SK-N-SH treated with all-trans-retinoic acid at 6 μM for 48 hours (cell line): ENCODE results near the gene PABPN1L.

Experiments used
- ATAC-seq: fragments of 200-7000 bp; cut with Tn5 transposase; 3 replicates; pipeline ENCODE4 v1.9.1; 2020; ENCODE audit warnings: mild to moderate bottlenecking, moderate library complexity
- ARNTL ChIP-seq: fragments of 450-650 bp; formaldehyde crosslinking; IDR thresholded peaks from 2 replicates; pipeline ENCODE4 v1.5.0; 2020; ENCODE audit warnings: low read depth, mild to moderate bottlenecking, moderate library complexity, borderline replicate concordance
- BACH2 ChIP-seq: fragments of 250-450 bp; sonication (Bioruptor Pico); IDR thresholded peaks from 2 replicates; pipeline ENCODE4 v1.9.0; 2021; ENCODE audit warnings: mild to moderate bottlenecking, borderline replicate concordance
- ESRRG ChIP-seq: fragments of 250-450 bp; sonication (Bioruptor Pico); IDR thresholded peaks from 2 replicates; pipeline ENCODE4 v1.6.1; 2021; ENCODE audit warnings: mild to moderate bottlenecking
- GLIS3 ChIP-seq: fragments of 250-450 bp; sonication (Bioruptor Pico); IDR thresholded peaks from 2 replicates; pipeline ENCODE4 v1.5.0; 2020; ENCODE audit warnings: mild to moderate bottlenecking, moderate library complexity
- ISL1 ChIP-seq: fragments of 250-450 bp; sonication (Bioruptor Pico); IDR thresholded peaks from 2 replicates; pipeline ENCODE4 v2.1.2; 2022; ENCODE audit warnings: mild to moderate bottlenecking, moderate library complexity
- RARB ChIP-seq: fragments of 250-450 bp; sonication (Bioruptor Pico); IDR thresholded peaks from 2 replicates; pipeline ENCODE4 v1.8.0; 2021; ENCODE audit warnings: mild to moderate bottlenecking, moderate library complexity
- SNAI2 ChIP-seq: fragments of 250-450 bp; sonication (Bioruptor Pico); IDR thresholded peaks from 2 replicates; pipeline ENCODE4 v1.5.0; 2020; ENCODE audit warnings: mild to moderate bottlenecking, moderate library complexity
- TCF4 ChIP-seq: fragments of 250-450 bp; sonication (Bioruptor Pico); IDR thresholded peaks from 2 replicates; pipeline ENCODE4 v1.8.0; 2021; ENCODE audit warnings: mild to moderate bottlenecking, moderate library complexity, borderline replicate concordance
- TOX ChIP-seq: fragments of 250-450 bp; sonication (Bioruptor Pico); IDR thresholded peaks from 2 replicates; pipeline ENCODE4 v1.8.0; 2021; ENCODE audit warnings: mild to moderate bottlenecking, moderate library complexity, borderline replicate concordance
- ZC3H10 ChIP-seq: fragments of 250-450 bp; sonication (Bioruptor Pico); IDR thresholded peaks from 2 replicates; pipeline ENCODE4 v1.5.1; 2021; ENCODE audit warnings: mild to moderate bottlenecking, moderate library complexity
- ZNF565 ChIP-seq: fragments of 450-650 bp; formaldehyde crosslinking; conservative IDR thresholded peaks from 2 replicates; pipeline ENCODE4 v1.5.0; 2020; ENCODE audit warnings: low read depth, mild to moderate bottlenecking, moderate library complexity
- ZNF70 ChIP-seq: fragments of 450-650 bp; formaldehyde crosslinking; IDR thresholded peaks from 2 replicates; pipeline ENCODE4 v1.5.0; 2020; ENCODE audit warnings: mild to moderate bottlenecking, moderate library complexity
- ZNF8 ChIP-seq: fragments of 450-650 bp; formaldehyde crosslinking; IDR thresholded peaks from 2 replicates; pipeline ENCODE4 v1.5.0; 2020; ENCODE audit warnings: mild to moderate bottlenecking, moderate library complexity
- TF ChIP-seq, protein P1 (sequence below): fragments of 250-450 bp; sonication (Bioruptor Pico); IDR thresholded peaks from 2 replicates; pipeline ENCODE4 v1.8.0; 2021; ENCODE audit warnings: low read depth, mild to moderate bottlenecking, moderate library complexity, borderline replicate concordance
- TF ChIP-seq, protein P2 (sequence below): fragments of 250-450 bp; sonication (Bioruptor Pico); IDR thresholded peaks from 2 replicates; pipeline ENCODE4 v1.5.1; 2021; ENCODE audit warnings: mild to moderate bottlenecking, moderate library complexity
- TF ChIP-seq, protein P3 (sequence below): fragments of 250-450 bp; sonication (Bioruptor Pico); IDR thresholded peaks from 2 replicates; pipeline ENCODE4 v1.8.0; 2020; ENCODE audit warnings: mild to moderate bottlenecking, moderate library complexity, borderline replicate concordance
- TF ChIP-seq, protein P4 (sequence below): fragments of 250-450 bp; sonication (Bioruptor Pico); IDR thresholded peaks from 2 replicates; pipeline ENCODE4 v1.5.0; 2020; ENCODE audit warnings: mild to moderate bottlenecking, moderate library complexity
- TF ChIP-seq, protein P5 (sequence below): fragments of 250-450 bp; sonication (Bioruptor Pico); IDR thresholded peaks from 2 replicates; pipeline ENCODE4 v1.5.1; 2020; ENCODE audit warnings: low read depth, mild to moderate bottlenecking, moderate library complexity

PABPN1L gene

DNA sequence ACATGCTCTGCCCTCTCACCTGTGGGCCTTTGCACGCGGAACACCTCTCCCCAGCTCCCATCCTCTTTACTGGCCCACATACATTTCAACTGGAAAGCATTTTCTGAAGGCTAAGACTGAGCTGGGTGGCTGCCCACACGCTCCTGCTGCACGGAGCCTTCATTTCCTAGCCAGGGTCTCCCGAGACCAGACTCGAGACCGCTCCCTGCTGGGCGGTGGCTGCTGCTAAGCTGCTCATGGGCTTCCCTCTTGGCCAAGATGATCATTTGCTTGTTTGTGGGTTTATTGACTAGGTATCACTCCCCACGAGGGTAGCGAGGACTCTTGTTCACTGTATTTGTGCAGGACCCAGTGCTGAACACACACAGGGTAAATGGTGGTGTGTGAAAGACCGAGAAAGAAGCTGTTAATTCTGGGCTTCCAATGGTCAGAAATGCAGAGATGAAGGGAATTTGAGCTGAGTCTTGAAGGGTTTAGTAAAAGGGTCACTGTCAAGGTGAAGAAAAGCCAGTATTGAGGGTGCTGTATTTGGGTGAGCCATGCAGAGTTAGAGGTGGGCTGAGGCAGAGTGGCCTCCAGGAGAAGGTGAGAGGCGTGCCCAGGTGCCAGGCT is 8.6 kb downstream of the PABPN1L start:
- TF ChIP-seq ZNF8 (CRISPR knock-in tag) (no peak), TCF4 (CRISPR knock-in tag) (no peak), ARNTL (CRISPR knock-in tag) (no peak), BACH2 (CRISPR knock-in tag) (no peak)
- ATAC-seq, result peak; percentile 89

DNA sequence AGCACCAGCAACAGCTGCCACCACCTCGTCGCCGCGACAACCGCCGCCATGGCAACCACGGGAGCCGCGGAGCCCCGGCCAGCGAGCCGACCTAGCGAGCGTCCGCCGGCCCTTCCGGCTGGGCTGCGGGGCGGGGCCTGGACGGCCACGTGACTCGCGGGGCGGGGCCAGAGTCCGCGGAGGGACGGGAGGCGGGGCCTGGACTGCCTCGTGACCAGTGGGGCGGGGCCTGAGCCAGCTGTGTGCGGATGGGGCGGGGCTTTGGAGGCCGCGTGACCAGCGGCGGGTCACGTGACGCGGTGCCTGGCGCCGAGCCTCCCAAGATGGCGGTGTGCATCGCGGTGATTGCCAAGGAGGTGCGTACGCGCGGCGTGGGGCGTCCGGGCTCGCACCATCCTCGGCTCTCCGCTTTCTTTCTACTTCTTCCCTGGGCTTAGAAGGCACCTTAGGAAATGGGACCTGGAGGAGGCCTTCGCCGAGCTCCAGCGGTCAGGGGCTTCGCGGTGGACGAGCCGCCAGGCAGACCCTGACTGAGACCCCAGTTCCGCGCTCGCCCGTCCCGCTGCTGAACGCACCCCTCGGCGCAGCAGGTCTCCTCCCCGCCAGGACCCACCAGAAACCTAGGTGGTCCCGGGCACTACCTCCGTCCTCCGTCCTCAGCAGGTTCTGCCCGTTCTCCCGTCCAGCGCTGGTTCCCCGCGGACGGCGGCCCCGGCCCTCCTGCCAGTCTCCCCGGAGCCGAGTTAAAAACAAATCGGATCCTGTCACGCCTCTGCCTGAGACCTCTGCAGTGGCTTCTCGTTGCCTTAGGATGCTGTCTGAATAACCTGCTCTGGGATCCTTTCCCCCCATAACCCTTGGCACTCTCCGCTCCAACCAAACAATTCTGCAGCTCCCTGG is 9.4 kb downstream of the PABPN1L start, which contains the start of the genes GALNS and TRAPPC2L:
TSS of gene GALNS (minus strand) at position 120 of the 900 bp plus-strand sequence. CDS start at position 50, 70 bp downstream.
TSS of gene TRAPPC2L (plus strand) at position 300 of the 900 bp plus-strand sequence. CDS start at position 324, 24 bp downstream.
- peak; percentile 87 for ATAC-seq
- TF ChIP-seq ARNTL (CRISPR knock-in tag) (peak; percentile 78; the same call in 1 of the 2 replicates), GLIS3 (CRISPR knock-in tag) (0 out of 2 replicates have a peak, but pooled peaks have one; percentile 54), ZNF70 (CRISPR knock-in tag) (no peak)
- TF ChIP-seq, protein P1, sequence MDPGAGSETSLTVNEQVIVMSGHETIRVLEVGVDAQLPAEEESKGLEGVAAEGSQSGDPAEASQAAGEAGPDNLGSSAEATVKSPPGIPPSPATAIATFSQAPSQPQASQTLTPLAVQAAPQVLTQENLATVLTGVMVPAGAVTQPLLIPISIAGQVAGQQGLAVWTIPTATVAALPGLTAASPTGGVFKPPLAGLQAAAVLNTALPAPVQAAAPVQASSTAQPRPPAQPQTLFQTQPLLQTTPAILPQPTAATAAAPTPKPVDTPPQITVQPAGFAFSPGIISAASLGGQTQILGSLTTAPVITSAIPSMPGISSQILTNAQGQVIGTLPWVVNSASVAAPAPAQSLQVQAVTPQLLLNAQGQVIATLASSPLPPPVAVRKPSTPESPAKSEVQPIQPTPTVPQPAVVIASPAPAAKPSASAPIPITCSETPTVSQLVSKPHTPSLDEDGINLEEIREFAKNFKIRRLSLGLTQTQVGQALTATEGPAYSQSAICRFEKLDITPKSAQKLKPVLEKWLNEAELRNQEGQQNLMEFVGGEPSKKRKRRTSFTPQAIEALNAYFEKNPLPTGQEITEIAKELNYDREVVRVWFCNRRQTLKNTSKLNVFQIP (CRISPR knock-in tag), result no peak

DNA sequence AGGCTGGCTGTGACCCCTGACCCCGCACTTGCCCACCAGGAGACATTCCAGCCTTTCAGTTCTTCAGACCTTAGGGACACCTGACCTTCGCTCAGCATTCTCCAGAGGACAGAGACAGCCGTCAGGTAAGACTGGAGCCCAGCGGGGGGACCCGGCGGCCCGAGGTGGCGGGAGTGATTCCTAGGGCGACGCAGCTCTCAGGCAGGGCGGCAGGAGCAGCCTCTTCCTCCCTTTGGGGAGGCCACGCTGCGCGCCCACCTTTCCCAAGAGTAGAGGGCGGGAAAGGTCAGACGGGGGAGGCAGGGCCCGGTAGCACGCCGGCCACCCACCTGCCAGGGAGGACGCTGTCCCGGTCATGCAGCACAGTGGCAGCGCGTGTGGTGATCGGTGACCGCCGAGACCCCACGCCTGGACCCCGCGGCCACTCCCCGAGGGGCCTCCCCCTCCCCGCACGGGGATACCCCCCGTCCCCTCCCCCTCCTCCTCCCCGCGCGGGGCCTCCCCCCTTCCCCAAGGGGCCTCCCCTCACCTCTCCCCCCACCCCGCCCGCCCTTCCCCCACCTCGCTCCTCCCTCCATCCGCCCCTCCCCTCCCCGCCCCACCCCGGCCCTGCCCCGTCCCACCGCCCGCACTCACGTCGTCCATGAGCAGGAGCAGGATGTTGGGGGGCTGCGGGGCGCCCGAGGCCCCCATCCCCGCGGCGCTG is 10.2 kb downstream of the PABPN1L start:
- no peak for ATAC-seq
- TF ChIP-seq ZNF8 (CRISPR knock-in tag), result no peak
- TF ChIP-seq, protein P2, sequence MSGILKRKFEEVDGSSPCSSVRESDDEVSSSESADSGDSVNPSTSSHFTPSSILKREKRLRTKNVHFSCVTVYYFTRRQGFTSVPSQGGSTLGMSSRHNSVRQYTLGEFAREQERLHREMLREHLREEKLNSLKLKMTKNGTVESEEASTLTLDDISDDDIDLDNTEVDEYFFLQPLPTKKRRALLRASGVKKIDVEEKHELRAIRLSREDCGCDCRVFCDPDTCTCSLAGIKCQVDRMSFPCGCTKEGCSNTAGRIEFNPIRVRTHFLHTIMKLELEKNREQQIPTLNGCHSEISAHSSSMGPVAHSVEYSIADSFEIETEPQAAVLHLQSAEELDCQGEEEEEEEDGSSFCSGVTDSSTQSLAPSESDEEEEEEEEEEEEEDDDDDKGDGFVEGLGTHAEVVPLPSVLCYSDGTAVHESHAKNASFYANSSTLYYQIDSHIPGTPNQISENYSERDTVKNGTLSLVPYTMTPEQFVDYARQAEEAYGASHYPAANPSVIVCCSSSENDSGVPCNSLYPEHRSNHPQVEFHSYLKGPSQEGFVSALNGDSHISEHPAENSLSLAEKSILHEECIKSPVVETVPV (CRISPR knock-in tag), result no peak
- no peak for TF ChIP-seq ZNF70 (CRISPR knock-in tag)
- TF ChIP-seq, protein P3, sequence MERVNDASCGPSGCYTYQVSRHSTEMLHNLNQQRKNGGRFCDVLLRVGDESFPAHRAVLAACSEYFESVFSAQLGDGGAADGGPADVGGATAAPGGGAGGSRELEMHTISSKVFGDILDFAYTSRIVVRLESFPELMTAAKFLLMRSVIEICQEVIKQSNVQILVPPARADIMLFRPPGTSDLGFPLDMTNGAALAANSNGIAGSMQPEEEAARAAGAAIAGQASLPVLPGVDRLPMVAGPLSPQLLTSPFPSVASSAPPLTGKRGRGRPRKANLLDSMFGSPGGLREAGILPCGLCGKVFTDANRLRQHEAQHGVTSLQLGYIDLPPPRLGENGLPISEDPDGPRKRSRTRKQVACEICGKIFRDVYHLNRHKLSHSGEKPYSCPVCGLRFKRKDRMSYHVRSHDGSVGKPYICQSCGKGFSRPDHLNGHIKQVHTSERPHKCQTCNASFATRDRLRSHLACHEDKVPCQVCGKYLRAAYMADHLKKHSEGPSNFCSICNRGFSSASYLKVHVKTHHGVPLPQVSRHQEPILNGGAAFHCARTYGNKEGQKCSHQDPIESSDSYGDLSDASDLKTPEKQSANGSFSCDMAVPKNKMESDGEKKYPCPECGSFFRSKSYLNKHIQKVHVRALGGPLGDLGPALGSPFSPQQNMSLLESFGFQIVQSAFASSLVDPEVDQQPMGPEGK (CRISPR knock-in tag), result no peak
- no peak for TF ChIP-seq SNAI2 (CRISPR knock-in tag)
- no peak for TF ChIP-seq ZC3H10
- TF ChIP-seq ZNF565 (CRISPR knock-in tag), result no peak
- TF ChIP-seq GLIS3 (CRISPR knock-in tag), result no peak
- no peak for TF ChIP-seq ISL1 (CRISPR knock-in tag)
- TF ChIP-seq, protein P4, sequence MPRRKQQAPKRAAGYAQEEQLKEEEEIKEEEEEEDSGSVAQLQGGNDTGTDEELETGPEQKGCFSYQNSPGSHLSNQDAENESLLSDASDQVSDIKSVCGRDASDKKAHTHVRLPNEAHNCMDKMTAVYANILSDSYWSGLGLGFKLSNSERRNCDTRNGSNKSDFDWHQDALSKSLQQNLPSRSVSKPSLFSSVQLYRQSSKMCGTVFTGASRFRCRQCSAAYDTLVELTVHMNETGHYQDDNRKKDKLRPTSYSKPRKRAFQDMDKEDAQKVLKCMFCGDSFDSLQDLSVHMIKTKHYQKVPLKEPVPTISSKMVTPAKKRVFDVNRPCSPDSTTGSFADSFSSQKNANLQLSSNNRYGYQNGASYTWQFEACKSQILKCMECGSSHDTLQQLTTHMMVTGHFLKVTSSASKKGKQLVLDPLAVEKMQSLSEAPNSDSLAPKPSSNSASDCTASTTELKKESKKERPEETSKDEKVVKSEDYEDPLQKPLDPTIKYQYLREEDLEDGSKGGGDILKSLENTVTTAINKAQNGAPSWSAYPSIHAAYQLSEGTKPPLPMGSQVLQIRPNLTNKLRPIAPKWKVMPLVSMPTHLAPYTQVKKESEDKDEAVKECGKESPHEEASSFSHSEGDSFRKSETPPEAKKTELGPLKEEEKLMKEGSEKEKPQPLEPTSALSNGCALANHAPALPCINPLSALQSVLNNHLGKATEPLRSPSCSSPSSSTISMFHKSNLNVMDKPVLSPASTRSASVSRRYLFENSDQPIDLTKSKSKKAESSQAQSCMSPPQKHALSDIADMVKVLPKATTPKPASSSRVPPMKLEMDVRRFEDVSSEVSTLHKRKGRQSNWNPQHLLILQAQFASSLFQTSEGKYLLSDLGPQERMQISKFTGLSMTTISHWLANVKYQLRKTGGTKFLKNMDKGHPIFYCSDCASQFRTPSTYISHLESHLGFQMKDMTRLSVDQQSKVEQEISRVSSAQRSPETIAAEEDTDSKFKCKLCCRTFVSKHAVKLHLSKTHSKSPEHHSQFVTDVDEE, result no peak
- TF ChIP-seq BACH2 (CRISPR knock-in tag), result no peak
- TF ChIP-seq RARB (CRISPR knock-in tag), result no peak

DNA sequence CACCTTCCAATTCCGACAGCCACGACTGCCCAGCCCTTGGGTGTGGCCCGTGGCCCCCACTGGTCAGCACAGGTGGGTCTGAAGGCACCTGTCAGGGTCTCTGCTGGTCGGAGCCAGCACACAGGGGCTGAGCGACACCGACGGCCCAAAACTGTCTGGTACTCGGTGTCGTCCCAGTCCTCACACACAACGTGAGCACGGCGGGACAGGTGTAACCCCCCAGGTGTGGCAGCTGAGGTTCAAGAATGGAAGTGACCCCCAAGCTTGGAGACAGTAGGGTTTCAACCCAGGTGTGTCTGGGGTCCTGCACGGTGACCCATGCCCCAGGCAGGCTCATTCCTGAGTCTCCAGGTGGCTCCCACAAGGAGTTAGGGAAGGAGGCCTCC is 10.7 kb downstream of the PABPN1L start:
- ATAC-seq, result no peak
- TF ChIP-seq, protein P5, sequence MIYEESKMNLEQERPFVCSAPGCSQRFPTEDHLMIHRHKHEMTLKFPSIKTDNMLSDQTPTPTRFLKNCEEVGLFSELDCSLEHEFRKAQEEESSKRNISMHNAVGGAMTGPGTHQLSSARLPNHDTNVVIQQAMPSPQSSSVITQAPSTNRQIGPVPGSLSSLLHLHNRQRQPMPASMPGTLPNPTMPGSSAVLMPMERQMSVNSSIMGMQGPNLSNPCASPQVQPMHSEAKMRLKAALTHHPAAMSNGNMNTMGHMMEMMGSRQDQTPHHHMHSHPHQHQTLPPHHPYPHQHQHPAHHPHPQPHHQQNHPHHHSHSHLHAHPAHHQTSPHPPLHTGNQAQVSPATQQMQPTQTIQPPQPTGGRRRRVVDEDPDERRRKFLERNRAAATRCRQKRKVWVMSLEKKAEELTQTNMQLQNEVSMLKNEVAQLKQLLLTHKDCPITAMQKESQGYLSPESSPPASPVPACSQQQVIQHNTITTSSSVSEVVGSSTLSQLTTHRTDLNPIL (CRISPR knock-in tag), result no peak
- TF ChIP-seq ESRRG (CRISPR knock-in tag) (no peak), GLIS3 (CRISPR knock-in tag) (no peak), TOX (CRISPR knock-in tag) (no peak)
- TF ChIP-seq, protein P3 (CRISPR knock-in tag), result no peak
